KMS-11 (cell line): ENCODE data around the gene COL5A1.

Experiments used
- H2AFZ ChIP-seq: fragments of 200-600 bp; sonication (generic); 2 replicates; pipeline ENCODE4 v1.6.1; 2016; ENCODE audit warnings: antibody characterized with exemption, mixed run types, low read depth
- H3K27ac ChIP-seq: fragments of 200-600 bp; sonication (generic); 2 replicates; pipeline ENCODE4 v1.6.1; 2016; ENCODE audit warnings: mild to moderate bottlenecking, mixed run types
- H3K27me3 ChIP-seq: fragments of 200-600 bp; sonication (generic); 2 replicates; pipeline ENCODE4 v1.6.1; 2017; ENCODE audit warnings: mild to moderate bottlenecking, low read depth, mixed run types, moderate library complexity; ENCODE audit not compliant: insufficient read depth
- H3K36me3 ChIP-seq: fragments of 200-600 bp; sonication (generic); 2 replicates; pipeline ENCODE4 v1.6.1; 2017; ENCODE audit warnings: mild to moderate bottlenecking, mixed run types; ENCODE audit not compliant: insufficient read depth
- H3K4me1 ChIP-seq: fragments of 200-600 bp; sonication (generic); 2 replicates; pipeline ENCODE4 v1.6.1; 2016; ENCODE audit warnings: mild to moderate bottlenecking, low read depth, mixed run types; ENCODE audit not compliant: poor library complexity, severe bottlenecking
- H3K4me2 ChIP-seq: fragments of 200-600 bp; sonication (generic); 2 replicates; pipeline ENCODE4 v1.7.0; 2016; ENCODE audit warnings: mild to moderate bottlenecking, mixed run types
- H3K4me3 ChIP-seq: fragments of 200-600 bp; sonication (generic); IDR thresholded peaks from 2 replicates; pipeline ENCODE4 v1.6.1; 2017; ENCODE audit warnings: low read depth, low read length, mixed read lengths; ENCODE audit not compliant: insufficient read depth
- H3K79me2 ChIP-seq: fragments of 200-600 bp; sonication (generic); 2 replicates; pipeline ENCODE4 v1.6.1; 2016; ENCODE audit warnings: low read depth, mixed run types; ENCODE audit not compliant: insufficient read depth
- H3K9ac ChIP-seq: fragments of 200-600 bp; sonication (generic); 2 replicates; pipeline ENCODE4 v1.6.1; 2016; ENCODE audit warnings: mild to moderate bottlenecking, mixed run types
- H4K20me1 ChIP-seq: fragments of 200-600 bp; sonication (generic); 2 replicates; pipeline ENCODE4 v1.6.1; 2016; ENCODE audit warnings: mild to moderate bottlenecking, mixed run types; ENCODE audit not compliant: insufficient read depth
- TF ChIP-seq, protein P1 (sequence below): fragments of 200-600 bp; sonication (generic); conservative IDR thresholded peaks from 2 replicates; pipeline ENCODE4 v1.6.1; 2017; ENCODE audit warnings: low read depth, mild to moderate bottlenecking, antibody characterized with exemption, low read length, moderate library complexity, mixed read lengths

Gene COL5A1

DNA sequence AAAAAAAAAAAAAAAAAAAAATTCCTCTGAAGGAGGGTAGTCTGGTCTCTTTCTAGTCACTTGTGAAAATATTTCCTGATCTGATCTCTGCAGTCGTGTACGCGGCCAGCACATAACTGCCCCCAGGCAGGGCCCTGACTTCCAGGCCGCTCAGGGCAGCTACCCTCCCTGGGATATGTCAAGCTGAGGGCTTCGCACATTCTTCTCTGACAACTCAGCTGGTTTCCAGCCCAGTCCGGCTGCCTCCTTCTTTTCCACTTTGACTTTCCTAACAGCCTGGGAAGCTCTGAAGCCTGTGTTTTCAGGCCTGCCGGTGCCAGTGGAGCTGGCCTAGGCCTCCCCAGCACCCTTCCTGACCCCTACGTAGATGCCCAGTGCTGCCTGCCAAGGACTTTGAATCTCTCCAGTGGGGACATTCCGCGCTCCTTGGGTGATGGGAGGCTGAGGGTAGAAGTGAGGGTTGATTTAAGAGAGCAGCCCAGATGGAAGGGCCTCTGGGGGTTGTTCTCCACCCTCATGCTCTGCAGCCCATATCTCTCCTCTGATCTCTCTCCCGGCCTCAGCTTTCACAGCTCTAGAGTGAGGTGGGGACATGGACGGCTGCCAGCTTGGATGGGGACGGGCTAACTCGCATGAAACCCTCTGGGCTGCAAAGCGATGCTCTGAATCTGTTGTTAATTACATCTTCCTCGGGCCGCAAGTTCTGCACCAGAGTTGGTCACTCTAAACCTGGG, 20.7 kb downstream of the COL5A1 start:
- Histone ChIP-seq H3K36me3 (no peaks in the 10 kb centered on the region), H2AFZ (no peak overlapping the region), H3K4me3 (no peak overlapping the region), H4K20me1 (no peaks in the 10 kb centered on the region), H3K79me2 (no peaks in the 10 kb centered on the region), H3K4me1 (no peaks in the 10 kb centered on the region), H3K4me2 (no peak overlapping the region), H3K27me3 (peaks cover 52% of the 10 kb centered on the region), H3K9ac (no peak overlapping the region), H3K27ac (no peak overlapping the region)
- TF ChIP-seq, protein P1, sequence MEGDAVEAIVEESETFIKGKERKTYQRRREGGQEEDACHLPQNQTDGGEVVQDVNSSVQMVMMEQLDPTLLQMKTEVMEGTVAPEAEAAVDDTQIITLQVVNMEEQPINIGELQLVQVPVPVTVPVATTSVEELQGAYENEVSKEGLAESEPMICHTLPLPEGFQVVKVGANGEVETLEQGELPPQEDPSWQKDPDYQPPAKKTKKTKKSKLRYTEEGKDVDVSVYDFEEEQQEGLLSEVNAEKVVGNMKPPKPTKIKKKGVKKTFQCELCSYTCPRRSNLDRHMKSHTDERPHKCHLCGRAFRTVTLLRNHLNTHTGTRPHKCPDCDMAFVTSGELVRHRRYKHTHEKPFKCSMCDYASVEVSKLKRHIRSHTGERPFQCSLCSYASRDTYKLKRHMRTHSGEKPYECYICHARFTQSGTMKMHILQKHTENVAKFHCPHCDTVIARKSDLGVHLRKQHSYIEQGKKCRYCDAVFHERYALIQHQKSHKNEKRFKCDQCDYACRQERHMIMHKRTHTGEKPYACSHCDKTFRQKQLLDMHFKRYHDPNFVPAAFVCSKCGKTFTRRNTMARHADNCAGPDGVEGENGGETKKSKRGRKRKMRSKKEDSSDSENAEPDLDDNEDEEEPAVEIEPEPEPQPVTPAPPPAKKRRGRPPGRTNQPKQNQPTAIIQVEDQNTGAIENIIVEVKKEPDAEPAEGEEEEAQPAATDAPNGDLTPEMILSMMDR, result no peak

GRCh38 chr9:134663084-134663483, 21.5 kb downstream of the COL5A1 start:
- TF ChIP-seq, protein P1, result no peak
- H3K4me3 ChIP-seq, result no peak overlapping the region
- H3K27me3 ChIP-seq, result peaks cover 52% of the 10 kb centered on the region
- H3K9ac ChIP-seq, result no peak overlapping the region
- H3K36me3 ChIP-seq, result no peaks in the 10 kb centered on the region
- H2AFZ ChIP-seq, result no peak overlapping the region
- no peaks in the 10 kb centered on the region for H4K20me1 ChIP-seq
- no peak overlapping the region for H3K27ac ChIP-seq
- no peak overlapping the region for H3K4me2 ChIP-seq
- no peaks in the 10 kb centered on the region for H3K79me2 ChIP-seq
- H3K4me1 ChIP-seq, result no peaks in the 10 kb centered on the region

DNA sequence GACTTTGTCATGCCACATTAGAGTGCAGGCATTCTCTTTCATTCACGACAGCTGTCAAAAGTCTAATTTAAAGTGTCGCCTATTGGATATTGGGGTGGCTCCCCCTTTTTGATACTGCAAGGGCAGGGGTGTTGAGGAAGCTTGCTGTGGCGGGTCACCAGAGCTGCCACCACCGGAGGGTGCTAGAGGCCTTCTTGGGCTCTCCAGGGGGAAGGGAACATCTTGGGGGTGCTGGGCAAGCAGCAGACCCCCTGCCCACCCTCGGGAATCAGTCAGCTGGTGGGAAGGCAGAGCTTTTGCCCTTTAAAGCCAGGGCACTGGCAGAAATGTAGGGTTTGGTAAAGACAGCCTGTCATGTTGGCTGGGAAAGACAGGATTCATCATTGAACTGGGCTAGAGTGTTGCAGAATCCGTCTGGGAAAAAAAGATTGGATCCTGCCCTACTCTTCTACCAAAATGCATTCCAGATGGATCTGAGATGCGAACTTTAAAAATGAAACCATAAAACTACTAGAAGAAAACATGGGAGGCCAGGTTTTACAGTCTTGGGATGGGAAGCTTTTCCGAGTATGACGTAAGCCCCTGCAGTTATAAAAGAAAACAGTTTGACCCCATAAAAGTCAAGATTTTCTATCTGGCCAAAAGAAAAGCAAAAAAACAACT, 22.3 kb downstream of the COL5A1 start:
- H3K4me2 ChIP-seq, result no peak overlapping the region
- H3K79me2 ChIP-seq, result no peaks in the 10 kb centered on the region
- no peaks in the 10 kb centered on the region for H4K20me1 ChIP-seq
- H3K27me3 ChIP-seq, result peaks cover 47% of the 10 kb centered on the region
- no peaks in the 10 kb centered on the region for H3K36me3 ChIP-seq
- H3K9ac ChIP-seq, result no peak overlapping the region
- no peak overlapping the region for H3K27ac ChIP-seq
- no peak overlapping the region for H2AFZ ChIP-seq
- TF ChIP-seq, protein P1, result no peak
- H3K4me3 ChIP-seq, result no peak overlapping the region
- H3K4me1 ChIP-seq, result no peaks in the 10 kb centered on the region

DNA sequence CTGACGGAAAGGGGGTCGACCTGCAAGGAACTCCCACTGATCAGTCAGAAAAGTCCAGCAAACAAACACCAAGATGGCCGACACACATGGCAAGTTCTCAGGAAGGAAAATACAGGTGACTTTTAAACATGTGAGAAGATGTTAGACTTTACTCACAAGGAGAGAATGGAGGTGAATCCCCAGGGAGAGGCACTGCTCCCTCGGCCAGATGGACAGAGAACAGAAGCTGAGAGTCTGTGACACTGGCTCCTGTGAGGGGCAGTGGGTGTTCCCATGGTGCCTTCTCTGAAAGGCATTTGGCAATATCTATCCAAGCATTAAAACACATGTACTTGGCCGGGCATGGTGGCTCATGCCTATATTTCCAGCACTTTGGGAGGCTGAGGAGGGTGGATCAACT, 22.8 kb downstream of the COL5A1 start:
- H3K27ac ChIP-seq, result no peak overlapping the region
- peaks cover 42% of the 10 kb centered on the region for H3K27me3 ChIP-seq
- no peak overlapping the region for H3K4me3 ChIP-seq
- H3K79me2 ChIP-seq, result no peaks in the 10 kb centered on the region
- TF ChIP-seq, protein P1, result no peak
- H4K20me1 ChIP-seq, result no peaks in the 10 kb centered on the region
- no peaks in the 10 kb centered on the region for H3K36me3 ChIP-seq
- H2AFZ ChIP-seq, result no peak overlapping the region
- H3K9ac ChIP-seq, result no peak overlapping the region
- H3K4me1 ChIP-seq, result no peaks in the 10 kb centered on the region
- no peak overlapping the region for H3K4me2 ChIP-seq
